HS-27A (cell line): ENCODE results near the gene RCL1.
A peak's percentile ranks its signal among the peaks of the same experiment; 100 is the strongest.

Experiments used
- DNase-seq: peaks from one replicate; pipeline ENCODE4 v3.0.0-alpha.2; 2012; ENCODE audit warnings: low read depth, missing footprints

Gene RCL1

GRCh38 chr9:4814913-4815312 is 22.2 kb downstream of the RCL1 start:
- DNase-seq: no peak

DNA sequence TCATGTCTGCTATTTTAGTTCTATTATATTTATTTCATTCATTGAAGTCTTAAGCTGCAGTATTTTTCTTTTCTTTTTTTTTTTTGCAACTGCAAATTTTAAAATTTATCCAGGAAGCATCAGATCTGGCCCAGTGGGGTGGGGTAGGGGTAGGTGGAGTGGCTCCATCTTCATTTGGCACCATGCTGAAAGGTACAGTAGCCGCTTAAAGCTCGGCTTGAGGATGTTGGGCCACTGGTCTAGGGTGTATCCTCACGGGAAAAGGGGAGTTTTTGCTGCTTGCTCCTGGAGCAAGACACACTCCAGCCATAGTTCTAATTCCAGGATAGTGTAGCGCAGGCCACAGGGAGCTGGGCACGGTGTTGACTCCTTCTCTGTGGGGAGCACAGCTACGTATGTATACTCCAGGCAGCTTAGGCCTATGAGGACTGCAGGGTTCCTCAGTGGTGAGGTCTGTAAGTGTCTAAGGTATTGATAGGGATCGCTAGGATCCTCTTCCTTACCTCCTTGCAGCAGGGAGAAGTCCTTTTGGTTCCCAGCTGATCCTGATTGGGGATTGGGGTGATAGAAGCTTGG is 22.7 kb downstream of the RCL1 start:
- no peak for DNase-seq

GRCh38 chr9:4820168-4820567 is 27.4 kb downstream of the RCL1 start:
- no peak for DNase-seq

- DNase-seq: no peak
Observed at GRCh38 chr9:4821133-4821532, 28.4 kb downstream of the RCL1 start.

DNA sequence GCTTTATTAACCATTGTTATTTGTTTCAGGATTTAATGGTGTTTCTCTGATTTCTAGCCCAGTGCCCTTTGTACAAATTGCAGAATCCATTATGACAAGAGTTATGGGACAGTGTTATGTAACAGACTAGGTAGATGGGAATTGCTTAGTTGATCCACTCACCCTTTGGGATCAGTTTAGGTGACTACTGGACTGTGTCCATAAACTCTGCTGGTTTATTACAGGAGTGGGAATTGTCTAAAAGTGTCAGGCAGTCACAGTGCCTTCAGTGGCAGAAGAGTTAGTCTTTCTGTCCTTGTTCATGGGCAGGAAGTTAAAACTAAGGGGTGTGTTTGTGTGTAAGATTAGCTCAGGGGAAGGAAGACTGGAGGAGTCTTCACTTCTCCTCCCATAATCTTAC is 29.3 kb downstream of the RCL1 start:
- no peak for DNase-seq

GRCh38 chr9:4826417-4827166 is 33.8 kb downstream of the RCL1 start:
- no peak for DNase-seq

DNA sequence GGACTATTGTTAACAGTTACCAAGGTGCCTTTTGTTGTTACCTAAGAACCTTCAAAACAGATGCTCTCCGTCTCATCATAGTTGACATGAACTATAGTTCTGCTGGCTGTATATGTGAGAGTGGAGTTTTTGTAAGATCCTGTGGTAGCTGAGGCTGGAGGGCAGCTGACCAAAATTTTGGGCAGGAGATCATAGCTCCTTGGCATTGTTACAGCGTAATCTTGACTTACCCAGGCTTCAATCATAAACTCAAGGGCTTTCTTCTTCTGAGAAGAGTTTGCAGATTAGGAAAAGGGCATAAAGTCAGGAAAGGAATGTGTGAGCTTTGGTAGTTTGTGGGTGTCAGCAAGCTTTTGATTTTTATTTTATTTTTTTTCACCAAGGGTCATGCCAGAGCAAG is 34.5 kb downstream of the RCL1 start:
- DNase-seq: no peak

DNA sequence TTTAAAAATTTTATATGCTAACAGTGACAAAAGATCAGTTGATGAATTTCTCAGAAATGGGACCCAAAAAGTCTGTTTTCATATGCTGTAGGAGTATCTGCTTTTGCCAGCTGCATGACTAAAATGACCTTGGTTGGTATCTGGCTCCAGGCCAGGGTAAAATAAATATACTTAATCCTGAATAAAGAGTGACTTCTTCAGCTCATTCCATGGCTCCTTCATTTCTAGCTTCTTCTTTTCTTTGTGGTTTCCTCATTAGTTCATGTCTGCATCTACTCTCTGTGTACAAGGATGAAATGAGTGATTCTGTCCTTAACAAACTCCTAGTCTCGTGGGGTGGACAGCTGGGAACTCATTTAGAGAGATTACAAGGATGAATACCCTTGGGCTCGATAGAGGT is 36.0 kb downstream of the RCL1 start:
- DNase-seq: peak; percentile 19

GRCh38 chr9:4829969-4830368 is 37.2 kb downstream of the RCL1 start:
- no peak for DNase-seq

GRCh38 chr9:4830699-4831098 is 38.0 kb downstream of the RCL1 start:
- no peak for DNase-seq

DNA sequence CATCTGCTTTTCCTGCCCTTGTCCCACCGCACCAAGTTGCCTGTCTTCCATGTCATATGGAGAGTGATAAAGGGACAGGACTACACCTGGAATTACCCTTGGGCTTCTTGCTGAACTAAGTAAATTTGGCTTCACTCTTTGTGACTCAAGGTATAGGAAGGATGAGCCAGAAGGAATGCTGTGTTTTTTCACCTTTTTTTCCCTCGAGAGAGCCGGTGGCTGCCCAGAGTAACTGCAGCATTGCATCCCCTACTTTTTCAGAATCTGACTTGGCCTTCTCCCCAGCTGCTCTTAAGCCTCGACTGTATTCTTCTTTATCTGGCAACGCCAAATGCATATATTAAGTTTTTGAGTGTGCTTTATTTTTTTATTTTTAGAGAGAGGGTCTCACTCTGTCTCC is 38.4 kb downstream of the RCL1 start:
- DNase-seq: no peak

DNA sequence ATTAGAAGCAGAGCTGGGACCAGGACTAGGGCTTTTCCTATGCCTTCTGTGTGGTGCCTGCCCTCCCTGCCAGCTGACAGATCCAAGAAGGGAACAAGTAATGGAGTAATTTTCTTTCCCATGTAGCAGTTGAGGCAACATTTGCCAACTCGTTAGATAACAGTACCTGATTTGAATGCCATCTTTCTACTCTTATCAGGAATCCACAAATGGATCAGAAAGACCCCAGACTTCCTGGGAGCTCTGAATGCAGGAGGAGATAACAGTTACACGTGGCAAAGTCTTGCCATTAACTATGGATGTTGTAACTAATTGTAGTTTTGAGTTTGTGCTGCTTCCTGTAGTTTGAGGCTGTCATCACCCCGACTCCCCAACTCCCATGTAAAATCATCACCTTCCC is 39.2 kb downstream of the RCL1 start:
- no peak for DNase-seq

GRCh38 chr9:4832786-4833579 is 40.2 kb downstream of the RCL1 start:
- peak; percentile 81 for DNase-seq

- no peak for DNase-seq
Observed at GRCh38 chr9:4833781-4834560, 41.2 kb downstream of the RCL1 start.

DNA sequence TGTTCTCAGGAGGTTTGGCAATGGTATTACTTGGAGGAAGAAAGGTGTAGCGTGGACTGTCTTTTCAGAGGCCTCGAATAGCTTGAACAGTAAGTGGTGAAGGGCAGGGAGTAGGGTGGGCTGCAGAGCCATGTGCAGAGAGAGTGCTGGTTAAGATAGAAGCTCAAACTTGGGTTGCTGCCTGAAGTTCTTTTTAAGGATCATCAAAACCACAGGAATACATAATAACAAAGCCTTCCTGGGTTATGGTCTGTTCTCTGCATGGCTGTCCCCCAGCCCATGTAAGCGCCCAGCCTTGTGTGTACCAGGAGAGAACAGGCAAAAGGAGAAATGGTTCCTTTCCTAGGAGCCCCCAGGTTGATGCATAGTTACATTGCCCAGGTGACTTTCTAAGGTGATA is 43.9 kb downstream of the RCL1 start:
- no peak for DNase-seq

- DNase-seq: peak; percentile 53
Observed at GRCh38 chr9:4837261-4838188, 44.8 kb downstream of the RCL1 start.

- no peak for DNase-seq
Observed at GRCh38 chr9:4838189-4838546, 45.4 kb downstream of the RCL1 start.

GRCh38 chr9:4839470-4839912 is 46.7 kb downstream of the RCL1 start:
- no peak for DNase-seq

- DNase-seq: no peak
Observed at GRCh38 chr9:4840018-4840417, 47.3 kb downstream of the RCL1 start.

DNA sequence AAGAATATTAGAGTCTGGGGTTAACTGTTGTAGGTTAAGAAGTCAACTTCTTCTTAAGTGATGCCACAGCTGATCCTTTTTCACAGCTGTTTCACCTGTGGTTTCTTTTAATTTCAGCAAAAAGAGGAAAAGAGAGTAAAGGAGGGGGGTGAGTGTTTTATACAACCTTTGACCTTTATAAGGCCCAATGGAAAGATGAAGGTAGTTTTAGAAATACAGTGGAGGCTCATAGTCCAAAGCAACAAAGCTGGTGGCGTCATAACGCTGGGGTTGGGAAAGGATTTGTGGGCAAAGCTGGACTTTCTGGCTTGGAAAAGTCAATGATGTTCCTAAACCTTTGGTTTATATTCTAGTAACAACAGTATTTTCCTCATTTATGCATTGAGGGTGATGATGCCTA is 49.5 kb downstream of the RCL1 start:
- no peak for DNase-seq

GRCh38 chr9:4842734-4843133 is 50.0 kb downstream of the RCL1 start:
- no peak for DNase-seq
